ENCODE data around the gene PEA15.

- no peak for TF ChIP-seq CTCF (IDR thresholded peaks at IDR 0.05; ENCODE audit: insufficient read depth, low read length)
- no peak for TF ChIP-seq GABPA (IDR thresholded peaks at IDR 0.05; ENCODE audit: low read depth)
Measured at GRCh38 chr1:160210561-160210960, 5.4 kb downstream of the PEA15 start.
